HEK293 (cell line): ENCODE results near the gene RPL19.

Experiments used
- CTCF ChIA-PET: fragments of 350-600 bp; formaldehyde crosslinking; extraction: SDS; loops from one replicate; lab custom pipeline; 2021; ENCODE audit warnings: antibody characterized with exemption; lab: Yijun Ruan, JAX
- POLR2A ChIA-PET: fragments of 300-600 bp; formaldehyde crosslinking; extraction: SDS; loops from one replicate; lab custom pipeline; 2020; ENCODE audit warnings: antibody characterized with exemption, inconsistent platforms; lab: Yijun Ruan, JAX
- H3K27ac ChIP-seq: fragments of 200-500 bp; sonication (Bioruptor generic); 2 replicates; pipeline ENCODE4 v1.5.1; 2014; ENCODE audit warnings: low read depth, low read length, control low read depth, inconsistent platforms; ENCODE audit errors: extremely low read depth
- H3K36me3 ChIP-seq, 2 experiments: fragments of 200-500 bp in 1 of 2; sonication (Bioruptor generic) in 1 of 2; 1 replicate in 1 of 2; 2 replicates in 1 of 2; pipeline ENCODE4 v1.5.1; 2014 to 2017; ENCODE audit warnings: inconsistent platforms in 2 of 2, low read length in 2 of 2; ENCODE audit not compliant: control insufficient read depth in 2 of 2, insufficient read depth in 1 of 2
- H3K4me1 ChIP-seq: fragments of 200-500 bp; sonication (Bioruptor generic); 2 replicates; pipeline ENCODE4 v1.5.1; 2014; ENCODE audit warnings: mild to moderate bottlenecking, low read length, inconsistent platforms; ENCODE audit not compliant: control insufficient read depth, insufficient read depth
- H3K4me3 ChIP-seq: 2 replicates; pipeline ENCODE4 v1.5.1; 2011; ENCODE audit warnings: low read depth, mild to moderate bottlenecking, control low read depth, low read length, moderate library complexity
- H3K9me3 ChIP-seq: fragments of 200-500 bp; sonication (Bioruptor generic); 2 replicates; pipeline ENCODE4 v1.5.1; 2014; ENCODE audit warnings: low read depth, low read length, inconsistent platforms; ENCODE audit not compliant: control insufficient read depth, insufficient read depth
- BCL6B ChIP-seq: fragments of 450-650 bp; formaldehyde crosslinking; IDR thresholded peaks from 2 replicates; pipeline ENCODE4 v1.5.1; 2017; ENCODE audit warnings: missing biosample characterization, missing genetic modification characterization
- GFI1B ChIP-seq: fragments of 450-650 bp; formaldehyde crosslinking; IDR thresholded peaks from 2 replicates; pipeline ENCODE4 v1.5.1; 2016; ENCODE audit warnings: missing biosample characterization, missing genetic modification characterization
- IKZF3 ChIP-seq: fragments of 450-650 bp; IDR thresholded peaks from 2 replicates; pipeline ENCODE4 v1.5.0; 2018; ENCODE audit warnings: missing biosample characterization, mild to moderate bottlenecking, missing genetic modification characterization, moderate library complexity
- MYNN ChIP-seq: fragments of 450-650 bp; formaldehyde crosslinking; IDR thresholded peaks from 2 replicates; pipeline ENCODE4 v1.5.1; 2016; ENCODE audit warnings: missing biosample characterization, missing genetic modification characterization, borderline replicate concordance
- SP3 ChIP-seq: fragments of 450-650 bp; formaldehyde crosslinking; IDR thresholded peaks from 2 replicates; pipeline ENCODE4 v1.5.1; 2016; ENCODE audit warnings: missing biosample characterization, missing genetic modification characterization
- YY1 ChIP-seq: fragments of 450-650 bp; formaldehyde crosslinking; IDR thresholded peaks from 2 replicates; pipeline ENCODE4 v1.5.1; 2018; ENCODE audit warnings: missing biosample characterization, missing genetic modification characterization
- ZNF169 ChIP-seq: fragments of 450-650 bp; formaldehyde crosslinking; IDR thresholded peaks from 2 replicates; pipeline ENCODE4 v1.5.1; 2016; ENCODE audit warnings: missing biosample characterization, missing genetic modification characterization
- ZNF37A ChIP-seq: fragments of 450-650 bp; IDR thresholded peaks from 2 replicates; pipeline ENCODE4 v1.5.1; 2018; ENCODE audit warnings: missing biosample characterization, missing genetic modification characterization
- ZNF473 ChIP-seq: fragments of 450-650 bp; formaldehyde crosslinking; IDR thresholded peaks from 2 replicates; pipeline ENCODE4 v1.5.1; 2017; ENCODE audit warnings: missing biosample characterization, missing genetic modification characterization
- ZNF521 ChIP-seq: fragments of 450-650 bp; formaldehyde crosslinking; IDR thresholded peaks from 2 replicates; pipeline ENCODE4 v1.5.1; 2017; ENCODE audit warnings: missing biosample characterization, mild to moderate bottlenecking, missing genetic modification characterization
- ZNF785 ChIP-seq: fragments of 450-650 bp; formaldehyde crosslinking; IDR thresholded peaks from 2 replicates; pipeline ENCODE4 v1.5.1; 2016; ENCODE audit warnings: missing biosample characterization, missing genetic modification characterization
- ZNF792 ChIP-seq: fragments of 450-650 bp; formaldehyde crosslinking; IDR thresholded peaks from 2 replicates; pipeline ENCODE4 v1.5.1; 2016; ENCODE audit warnings: missing biosample characterization, missing genetic modification characterization
- ZNF830 ChIP-seq: fragments of 450-650 bp; IDR thresholded peaks from 2 replicates; pipeline ENCODE4 v1.5.0; 2018; ENCODE audit warnings: missing biosample characterization, missing genetic modification characterization, low read depth, mild to moderate bottlenecking, moderate library complexity
- TF ChIP-seq, protein P1 (sequence below): fragments of 450-650 bp; IDR thresholded peaks from 2 replicates; pipeline ENCODE4 v1.5.1; 2018; ENCODE audit warnings: missing biosample characterization, mild to moderate bottlenecking, missing genetic modification characterization
- TF ChIP-seq, protein P2 (sequence below): fragments of 450-650 bp; formaldehyde crosslinking; IDR thresholded peaks from 2 replicates; pipeline ENCODE4 v1.5.1; 2016; ENCODE audit warnings: missing biosample characterization, missing genetic modification characterization, low read depth
- TF ChIP-seq, protein P3 (sequence below): fragments of 450-650 bp; formaldehyde crosslinking; IDR thresholded peaks from 2 replicates; pipeline ENCODE4 v1.5.1; 2016; ENCODE audit warnings: missing biosample characterization, missing genetic modification characterization

RPL19 gene

DNA sequence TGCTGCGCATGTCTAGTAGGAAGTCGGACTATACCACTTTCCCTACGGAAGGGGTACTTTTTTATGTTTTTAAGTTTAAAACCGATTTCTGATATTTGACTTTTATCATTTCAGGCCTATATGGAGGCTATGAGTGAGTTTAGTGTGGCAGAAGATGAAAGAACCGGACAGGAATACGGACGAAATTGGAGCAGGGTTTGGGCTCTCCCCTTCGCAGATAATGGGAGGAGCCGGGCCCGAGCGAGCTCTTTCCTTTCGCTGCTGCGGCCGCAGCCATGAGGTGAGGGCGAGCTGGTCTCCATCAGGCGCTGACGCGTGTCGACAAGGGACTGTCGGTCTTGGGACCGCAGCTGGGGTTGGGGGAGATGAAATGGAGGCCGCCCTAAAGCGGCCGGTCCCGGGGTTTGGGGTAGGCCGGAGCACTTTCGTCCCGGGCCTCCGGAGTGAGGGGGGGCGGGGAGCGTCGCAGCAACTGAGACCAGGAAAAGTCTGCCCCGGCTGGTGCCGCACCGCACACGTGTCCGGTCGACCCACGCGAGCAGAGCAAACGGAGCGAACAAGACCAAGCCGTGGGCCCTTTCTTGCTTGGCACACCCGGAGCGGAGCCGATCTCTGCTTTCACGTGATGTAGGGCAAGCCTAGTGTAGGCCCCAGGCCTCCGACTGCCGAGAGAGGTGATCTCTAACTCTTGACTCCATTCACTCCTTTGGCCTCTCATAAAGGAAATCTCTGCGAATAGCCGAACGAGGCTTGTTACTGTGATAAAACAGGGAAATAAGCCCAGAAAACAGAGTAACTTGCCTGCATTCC is at the start of gene RPL19 (continued):
- TF ChIP-seq IKZF3 (tag by site-specific recombination) (no peak), BCL6B (tag by site-specific recombination) (no peak), ZNF473 (no peak), ZNF830 (tag by site-specific recombination) (no peak), YY1 (tag by site-specific recombination) (peak; percentile 57; the same call in 1 of the 2 replicates), ZNF169 (tag by site-specific recombination) (no peak), GFI1B (tag by site-specific recombination) (no peak), ZNF792 (tag by site-specific recombination) (no peak), SP3 (tag by site-specific recombination) (peak; percentile 75), MYNN (tag by site-specific recombination) (no peak), ZNF785 (tag by site-specific recombination) (no peak)
- TF ChIP-seq, protein P1, sequence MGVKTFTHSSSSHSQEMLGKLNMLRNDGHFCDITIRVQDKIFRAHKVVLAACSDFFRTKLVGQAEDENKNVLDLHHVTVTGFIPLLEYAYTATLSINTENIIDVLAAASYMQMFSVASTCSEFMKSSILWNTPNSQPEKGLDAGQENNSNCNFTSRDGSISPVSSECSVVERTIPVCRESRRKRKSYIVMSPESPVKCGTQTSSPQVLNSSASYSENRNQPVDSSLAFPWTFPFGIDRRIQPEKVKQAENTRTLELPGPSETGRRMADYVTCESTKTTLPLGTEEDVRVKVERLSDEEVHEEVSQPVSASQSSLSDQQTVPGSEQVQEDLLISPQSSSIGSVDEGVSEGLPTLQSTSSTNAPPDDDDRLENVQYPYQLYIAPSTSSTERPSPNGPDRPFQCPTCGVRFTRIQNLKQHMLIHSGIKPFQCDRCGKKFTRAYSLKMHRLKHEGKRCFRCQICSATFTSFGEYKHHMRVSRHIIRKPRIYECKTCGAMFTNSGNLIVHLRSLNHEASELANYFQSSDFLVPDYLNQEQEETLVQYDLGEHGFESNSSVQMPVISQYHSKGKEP (tag by site-specific recombination): no peak; the same call in 1 of the 2 replicates
- TF ChIP-seq, protein P2, sequence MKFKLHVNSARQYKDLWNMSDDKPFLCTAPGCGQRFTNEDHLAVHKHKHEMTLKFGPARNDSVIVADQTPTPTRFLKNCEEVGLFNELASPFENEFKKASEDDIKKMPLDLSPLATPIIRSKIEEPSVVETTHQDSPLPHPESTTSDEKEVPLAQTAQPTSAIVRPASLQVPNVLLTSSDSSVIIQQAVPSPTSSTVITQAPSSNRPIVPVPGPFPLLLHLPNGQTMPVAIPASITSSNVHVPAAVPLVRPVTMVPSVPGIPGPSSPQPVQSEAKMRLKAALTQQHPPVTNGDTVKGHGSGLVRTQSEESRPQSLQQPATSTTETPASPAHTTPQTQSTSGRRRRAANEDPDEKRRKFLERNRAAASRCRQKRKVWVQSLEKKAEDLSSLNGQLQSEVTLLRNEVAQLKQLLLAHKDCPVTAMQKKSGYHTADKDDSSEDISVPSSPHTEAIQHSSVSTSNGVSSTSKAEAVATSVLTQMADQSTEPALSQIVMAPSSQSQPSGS (tag by site-specific recombination): no peak
- TF ChIP-seq, all 188 proteins: peak for 31

- Histone ChIP-seq H3K36me3 (no peaks in the 10 kb centered on the region), H3K4me3 (no peak overlapping the region), H3K4me1 (peaks cover 3% of the 10 kb centered on the region), H3K27ac (no peak overlapping the region), H3K9me3 (no peaks in the 10 kb centered on the region)
- CTCF ChIA-PET: interaction anchor here (1.0 to 12.4 kb wide), 2 partner anchors 80 to 168 kb away, joined by 3 to 266 read pairs; no protein-coding TSS in a partner anchor
- TF ChIP-seq ZNF37A (tag by site-specific recombination) (no peak), ZNF521 (no peak)
- TF ChIP-seq, protein P3, sequence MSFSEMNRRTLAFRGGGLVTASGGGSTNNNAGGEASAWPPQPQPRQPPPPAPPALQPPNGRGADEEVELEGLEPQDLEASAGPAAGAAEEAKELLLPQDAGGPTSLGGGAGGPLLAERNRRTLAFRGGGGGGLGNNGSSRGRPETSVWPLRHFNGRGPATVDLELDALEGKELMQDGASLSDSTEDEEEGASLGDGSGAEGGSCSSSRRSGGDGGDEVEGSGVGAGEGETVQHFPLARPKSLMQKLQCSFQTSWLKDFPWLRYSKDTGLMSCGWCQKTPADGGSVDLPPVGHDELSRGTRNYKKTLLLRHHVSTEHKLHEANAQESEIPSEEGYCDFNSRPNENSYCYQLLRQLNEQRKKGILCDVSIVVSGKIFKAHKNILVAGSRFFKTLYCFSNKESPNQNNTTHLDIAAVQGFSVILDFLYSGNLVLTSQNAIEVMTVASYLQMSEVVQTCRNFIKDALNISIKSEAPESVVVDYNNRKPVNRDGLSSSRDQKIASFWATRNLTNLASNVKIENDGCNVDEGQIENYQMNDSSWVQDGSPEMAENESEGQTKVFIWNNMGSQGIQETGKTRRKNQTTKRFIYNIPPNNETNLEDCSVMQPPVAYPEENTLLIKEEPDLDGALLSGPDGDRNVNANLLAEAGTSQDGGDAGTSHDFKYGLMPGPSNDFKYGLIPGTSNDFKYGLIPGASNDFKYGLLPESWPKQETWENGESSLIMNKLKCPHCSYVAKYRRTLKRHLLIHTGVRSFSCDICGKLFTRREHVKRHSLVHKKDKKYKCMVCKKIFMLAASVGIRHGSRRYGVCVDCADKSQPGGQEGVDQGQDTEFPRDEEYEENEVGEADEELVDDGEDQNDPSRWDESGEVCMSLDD (tag by site-specific recombination): no peak
- POLR2A ChIA-PET: interaction anchor here (4.3 kb wide), 1 partner anchor 281 kb away, joined by 42 read pairs; the partner anchor contains the start of gene LASP1
Measured at GRCh38 chr17:39150795-39151149, 49.3 kb upstream of the RPL19 start.
